Measurements from ENCODE around the gene ANKRD10.
"Not testable (repeated sequence)": the region's sequence is repeated elsewhere in the genome, so short reads cannot be mapped to it uniquely, and the experiment has no call there.

Gene ANKRD10

GRCh38 chr13:110837397-110838061 is 77.3 kb downstream of the ANKRD10 start:
- not testable (repeated sequence) for H3K27me3 ChIP-seq (ENCODE audit: control insufficient read depth in 1 of 2, insufficient read depth in 2 of 2, low read length in 2 of 2); H3K9ac ChIP-seq (ENCODE audit: low read length in 2 of 2); H3K36me3 ChIP-seq (ENCODE audit: control insufficient read depth in 2 of 2, insufficient read depth in 2 of 2, low read length in 2 of 2); H3K27ac ChIP-seq (ENCODE audit: low read length); H3K4me3 ChIP-seq (ENCODE audit: low read length in 2 of 2); H3K9me3 ChIP-seq (ENCODE audit: control insufficient read depth in 2 of 2, low read length in 2 of 2); H3K4me1 ChIP-seq (ENCODE audit: control insufficient read depth, insufficient read depth, low read length)

- H3K9me3 ChIP-seq (ENCODE audit: control insufficient read depth in 2 of 2, low read length in 2 of 2), result peaks cover 0 to 4% of the 10 kb centered on the region in 2 donors
Observed at GRCh38 chr13:110836605-110836903, 78.3 kb downstream of the ANKRD10 start.

GRCh38 chr13:110835721-110836604 is 78.9 kb downstream of the ANKRD10 start:
- no peak overlapping the region for H3K4me3 ChIP-seq (ENCODE audit: low read length in 2 of 2)
- no peaks in the 10 kb centered on the region for H3K36me3 ChIP-seq (ENCODE audit: control insufficient read depth in 2 of 2, insufficient read depth in 2 of 2, low read length in 2 of 2)
- no peak overlapping the region for H3K27ac ChIP-seq (ENCODE audit: low read length)
- no peak overlapping the region for H3K9ac ChIP-seq (ENCODE audit: low read length in 2 of 2)
- no peaks in the 10 kb centered on the region for H3K9me3 ChIP-seq (ENCODE audit: control insufficient read depth in 2 of 2, low read length in 2 of 2)
- peaks cover 0 to 2% of the 10 kb centered on the region in 2 donors for H3K27me3 ChIP-seq (ENCODE audit: control insufficient read depth in 1 of 2, insufficient read depth in 2 of 2, low read length in 2 of 2)
- H3K4me1 ChIP-seq (ENCODE audit: control insufficient read depth, insufficient read depth, low read length), result no peaks in the 10 kb centered on the region

More at GRCh38 chr13:110836605-110836903, 78.3 kb downstream of the ANKRD10 start:
- Histone ChIP-seq H3K36me3 (ENCODE audit: control insufficient read depth in 2 of 2, insufficient read depth in 2 of 2, low read length in 2 of 2) (no peaks in the 10 kb centered on the region), H3K27ac (ENCODE audit: low read length) (no peak overlapping the region), H3K4me1 (ENCODE audit: control insufficient read depth, insufficient read depth, low read length) (no peaks in the 10 kb centered on the region), H3K9ac (ENCODE audit: low read length in 2 of 2) (no peak overlapping the region), H3K27me3 (ENCODE audit: control insufficient read depth in 1 of 2, insufficient read depth in 2 of 2, low read length in 2 of 2) (peaks cover 0 to 2% of the 10 kb centered on the region in 2 donors), H3K4me3 (ENCODE audit: low read length in 2 of 2) (no peak overlapping the region)

DNA sequence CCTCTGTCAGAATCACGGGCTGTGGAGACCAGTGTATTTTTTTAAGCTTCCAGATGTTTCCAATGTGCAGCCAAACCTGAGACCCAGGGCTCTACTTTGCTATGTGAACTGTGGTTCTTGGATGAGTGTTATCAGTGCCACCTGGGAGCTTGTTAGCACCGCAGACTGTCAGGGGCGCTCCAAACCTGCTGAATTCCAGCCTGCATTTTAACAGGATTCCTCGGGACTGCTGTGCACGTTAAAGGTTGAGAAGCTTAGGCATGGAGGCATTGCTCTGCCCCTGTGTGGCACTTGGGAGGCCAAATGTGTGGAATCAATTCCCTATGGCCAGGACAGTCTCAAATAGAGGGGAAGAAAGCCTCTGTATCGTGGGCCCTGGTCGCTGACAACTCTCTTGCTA is 80.3 kb downstream of the ANKRD10 start:
- peaks cover 0 to 4% of the 10 kb centered on the region in 2 donors for H3K27me3 ChIP-seq (ENCODE audit: control insufficient read depth in 1 of 2, insufficient read depth in 2 of 2, low read length in 2 of 2)
- no peaks in the 10 kb centered on the region for H3K36me3 ChIP-seq (ENCODE audit: control insufficient read depth in 2 of 2, insufficient read depth in 2 of 2, low read length in 2 of 2)

DNA sequence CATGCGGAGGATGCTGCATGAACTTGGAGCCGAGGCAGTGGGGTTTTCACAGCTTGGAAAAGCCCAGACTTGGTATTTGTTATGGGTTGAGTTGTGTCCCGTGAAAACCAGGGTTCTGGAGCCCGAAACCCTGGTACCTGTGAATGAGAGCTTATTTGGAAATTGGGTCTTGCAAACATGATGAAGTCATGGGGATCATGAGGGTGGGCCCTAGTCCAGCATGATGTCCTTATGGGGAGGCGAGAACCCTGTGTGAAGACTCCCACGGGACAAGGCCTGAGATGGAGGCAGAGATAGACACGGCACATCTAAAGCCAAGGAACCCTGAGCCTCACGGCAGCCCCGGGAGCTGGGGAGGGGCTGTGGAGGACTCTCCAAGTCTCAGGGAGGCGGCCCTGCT is 82.3 kb downstream of the ANKRD10 start:
- H3K36me3 ChIP-seq (ENCODE audit: control insufficient read depth in 2 of 2, insufficient read depth in 2 of 2, low read length in 2 of 2), result no peaks in the 10 kb centered on the region
- no peaks in the 10 kb centered on the region for H3K9me3 ChIP-seq (ENCODE audit: control insufficient read depth in 2 of 2, low read length in 2 of 2)
- H3K27me3 ChIP-seq (ENCODE audit: control insufficient read depth in 1 of 2, insufficient read depth in 2 of 2, low read length in 2 of 2), result peaks cover 0 to 6% of the 10 kb centered on the region in 2 donors
- H3K27ac ChIP-seq (ENCODE audit: low read length), result no peak overlapping the region
- H3K4me3 ChIP-seq (ENCODE audit: low read length in 2 of 2), result no peak overlapping the region
- no peaks in the 10 kb centered on the region for H3K4me1 ChIP-seq (ENCODE audit: control insufficient read depth, insufficient read depth, low read length)
- no peak overlapping the region for H3K9ac ChIP-seq (ENCODE audit: low read length in 2 of 2)

More for the DNA sequence above, 80.3 kb downstream of the ANKRD10 start:
- H3K27ac ChIP-seq (ENCODE audit: low read length), result no peak overlapping the region
- H3K4me3 ChIP-seq (ENCODE audit: low read length in 2 of 2), result no peak overlapping the region
- H3K9me3 ChIP-seq (ENCODE audit: control insufficient read depth in 2 of 2, low read length in 2 of 2), result no peaks in the 10 kb centered on the region
- H3K4me1 ChIP-seq (ENCODE audit: control insufficient read depth, insufficient read depth, low read length), result no peaks in the 10 kb centered on the region
- no peak overlapping the region for H3K9ac ChIP-seq (ENCODE audit: low read length in 2 of 2)

DNA sequence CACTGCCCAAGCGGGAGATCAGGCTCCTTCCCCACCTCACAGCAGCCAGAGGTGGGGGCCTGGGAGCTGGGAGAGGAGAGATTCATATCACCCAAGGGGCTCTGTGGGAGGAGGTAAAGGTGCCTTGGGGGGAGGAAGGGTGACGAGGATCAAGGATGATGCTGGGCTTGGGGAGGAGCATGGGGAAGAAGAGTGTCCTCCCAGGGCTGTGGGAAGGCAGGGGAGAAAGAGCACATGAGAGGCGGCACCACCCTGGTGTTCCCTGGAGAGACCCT is 82.7 kb downstream of the ANKRD10 start:
- Histone ChIP-seq H3K27me3 (ENCODE audit: control insufficient read depth in 1 of 2, insufficient read depth in 2 of 2, low read length in 2 of 2) (peaks cover 0 to 6% of the 10 kb centered on the region in 2 donors), H3K9me3 (ENCODE audit: control insufficient read depth in 2 of 2, low read length in 2 of 2) (no peaks in the 10 kb centered on the region), H3K4me3 (ENCODE audit: low read length in 2 of 2) (no peak overlapping the region), H3K4me1 (ENCODE audit: control insufficient read depth, insufficient read depth, low read length) (no peaks in the 10 kb centered on the region), H3K9ac (ENCODE audit: low read length in 2 of 2) (no peak overlapping the region), H3K27ac (ENCODE audit: low read length) (no peak overlapping the region), H3K36me3 (ENCODE audit: control insufficient read depth in 2 of 2, insufficient read depth in 2 of 2, low read length in 2 of 2) (no peaks in the 10 kb centered on the region)

DNA sequence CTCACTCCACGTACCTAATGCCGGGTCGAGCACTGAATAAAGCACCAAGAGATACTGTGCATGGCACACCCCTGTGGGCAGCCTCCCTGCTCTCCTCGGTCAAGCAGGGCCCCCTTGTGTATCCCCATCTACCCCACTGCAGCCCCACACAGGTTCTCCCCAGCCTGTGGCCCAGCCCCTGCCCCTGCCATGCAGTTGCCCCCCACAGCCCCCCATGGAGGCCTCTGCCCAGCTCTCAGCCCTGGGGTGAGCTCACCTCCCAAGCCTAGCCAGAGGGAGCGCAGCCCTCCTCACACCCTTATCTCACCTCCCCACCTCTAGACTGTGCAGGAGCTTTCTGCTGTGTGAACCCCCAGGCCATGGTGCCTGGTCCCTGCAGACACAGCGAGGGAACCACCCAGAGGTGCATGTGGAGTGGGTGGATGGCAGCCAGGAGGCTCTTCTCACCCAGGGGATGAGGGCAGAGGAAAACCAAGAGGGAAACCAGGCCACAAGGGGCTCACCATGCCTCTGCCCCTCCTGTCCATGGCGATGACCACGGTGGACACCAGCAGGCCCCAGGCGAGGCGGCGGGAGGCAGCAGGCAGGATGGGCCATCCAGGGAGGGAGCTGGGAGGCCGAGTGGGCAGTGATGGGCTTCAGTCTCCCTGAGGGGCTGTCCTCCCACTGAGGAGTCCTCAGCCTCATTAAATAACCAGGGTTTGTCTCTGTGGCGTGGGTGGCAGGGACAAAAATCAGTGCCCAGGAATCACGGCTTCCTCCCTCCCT is 83.2 kb downstream of the ANKRD10 start:
- Histone ChIP-seq H3K4me3 (ENCODE audit: low read length in 2 of 2) (no peak overlapping the region), H3K4me1 (ENCODE audit: control insufficient read depth, insufficient read depth, low read length) (no peaks in the 10 kb centered on the region), H3K36me3 (ENCODE audit: control insufficient read depth in 2 of 2, insufficient read depth in 2 of 2, low read length in 2 of 2) (no peaks in the 10 kb centered on the region), H3K27me3 (ENCODE audit: control insufficient read depth in 1 of 2, insufficient read depth in 2 of 2, low read length in 2 of 2) (peaks cover 0 to 6% of the 10 kb centered on the region in 2 donors), H3K9me3 (ENCODE audit: control insufficient read depth in 2 of 2, low read length in 2 of 2) (no peaks in the 10 kb centered on the region), H3K27ac (ENCODE audit: low read length) (no peak overlapping the region), H3K9ac (ENCODE audit: low read length in 2 of 2) (no peak overlapping the region)

- H3K9me3 ChIP-seq (ENCODE audit: control insufficient read depth in 2 of 2, low read length in 2 of 2), result no peaks in the 10 kb centered on the region
- H3K4me3 ChIP-seq (ENCODE audit: low read length in 2 of 2), result no peak overlapping the region
- no peaks in the 10 kb centered on the region for H3K4me1 ChIP-seq (ENCODE audit: control insufficient read depth, insufficient read depth, low read length)
- peaks cover 0 to 9% of the 10 kb centered on the region in 2 donors for H3K27me3 ChIP-seq (ENCODE audit: control insufficient read depth in 1 of 2, insufficient read depth in 2 of 2, low read length in 2 of 2)
- H3K27ac ChIP-seq (ENCODE audit: low read length), result no peak overlapping the region
- no peak overlapping the region for H3K9ac ChIP-seq (ENCODE audit: low read length in 2 of 2)
- H3K36me3 ChIP-seq (ENCODE audit: control insufficient read depth in 2 of 2, insufficient read depth in 2 of 2, low read length in 2 of 2), result no peaks in the 10 kb centered on the region
Observed at GRCh38 chr13:110830800-110831371, 84.0 kb downstream of the ANKRD10 start.

GRCh38 chr13:110830331-110830730 is 84.5 kb downstream of the ANKRD10 start:
- Histone ChIP-seq H3K27ac (ENCODE audit: low read length) (no peak overlapping the region), H3K4me3 (ENCODE audit: low read length in 2 of 2) (no peak overlapping the region), H3K4me1 (ENCODE audit: control insufficient read depth, insufficient read depth, low read length) (no peaks in the 10 kb centered on the region), H3K27me3 (ENCODE audit: control insufficient read depth in 1 of 2, insufficient read depth in 2 of 2, low read length in 2 of 2) (peaks cover 0 to 9% of the 10 kb centered on the region in 2 donors), H3K36me3 (ENCODE audit: control insufficient read depth in 2 of 2, insufficient read depth in 2 of 2, low read length in 2 of 2) (no peaks in the 10 kb centered on the region), H3K9ac (ENCODE audit: low read length in 2 of 2) (no peak overlapping the region), H3K9me3 (ENCODE audit: control insufficient read depth in 2 of 2, low read length in 2 of 2) (no peaks in the 10 kb centered on the region)

DNA sequence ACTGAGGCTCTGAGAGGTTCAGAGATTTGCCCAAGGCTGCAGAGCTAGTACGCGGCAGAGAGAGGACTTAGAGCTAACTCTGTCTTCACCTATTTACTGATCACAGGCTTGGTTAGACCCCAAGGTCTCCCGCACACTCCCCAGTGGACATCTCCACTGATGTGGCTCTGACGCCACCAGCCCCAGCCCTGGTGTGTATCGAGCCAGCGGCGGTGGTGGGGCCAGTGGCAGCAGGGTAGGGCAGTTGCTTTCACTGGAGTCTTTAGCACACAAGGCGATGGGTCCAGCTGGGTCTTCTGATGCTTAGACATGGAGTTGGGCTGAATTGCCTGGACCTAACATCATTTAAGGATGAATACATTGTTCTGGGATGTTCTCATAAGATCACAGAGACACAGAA is 85.4 kb downstream of the ANKRD10 start:
- Histone ChIP-seq H3K9me3 (ENCODE audit: control insufficient read depth in 2 of 2, low read length in 2 of 2) (no peaks in the 10 kb centered on the region), H3K27me3 (ENCODE audit: control insufficient read depth in 1 of 2, insufficient read depth in 2 of 2, low read length in 2 of 2) (peaks cover 0 to 9% of the 10 kb centered on the region in 2 donors), H3K4me1 (ENCODE audit: control insufficient read depth, insufficient read depth, low read length) (no peaks in the 10 kb centered on the region), H3K9ac (ENCODE audit: low read length in 2 of 2) (no peak overlapping the region), H3K27ac (ENCODE audit: low read length) (no peak overlapping the region), H3K36me3 (ENCODE audit: control insufficient read depth in 2 of 2, insufficient read depth in 2 of 2, low read length in 2 of 2) (no peaks in the 10 kb centered on the region), H3K4me3 (ENCODE audit: low read length in 2 of 2) (no peak overlapping the region)

Data from stomach smooth muscle (tissue), 2 donors.